DOHH2 (cell line): Measurements from ENCODE around the gene BOK.

Experiments
- EZH2phosphoT487 ChIP-seq: fragments of 200-600 bp; sonication (generic); IDR thresholded peaks from 2 replicates; pipeline ENCODE4 v1.6.1; 2017; ENCODE audit warnings: borderline replicate concordance, mild to moderate bottlenecking, antibody characterized with exemption, low read length, moderate library complexity, mixed read lengths
- TF ChIP-seq, protein P1 (sequence below): fragments of 200-600 bp; sonication (generic); IDR thresholded peaks from one replicate; pipeline ENCODE4 v1.5.1; 2014; ENCODE audit warnings: antibody characterized with exemption, mild to moderate bottlenecking, low read depth, low read length; ENCODE audit not compliant: poor library complexity, severe bottlenecking

- TF ChIP-seq, protein P1, sequence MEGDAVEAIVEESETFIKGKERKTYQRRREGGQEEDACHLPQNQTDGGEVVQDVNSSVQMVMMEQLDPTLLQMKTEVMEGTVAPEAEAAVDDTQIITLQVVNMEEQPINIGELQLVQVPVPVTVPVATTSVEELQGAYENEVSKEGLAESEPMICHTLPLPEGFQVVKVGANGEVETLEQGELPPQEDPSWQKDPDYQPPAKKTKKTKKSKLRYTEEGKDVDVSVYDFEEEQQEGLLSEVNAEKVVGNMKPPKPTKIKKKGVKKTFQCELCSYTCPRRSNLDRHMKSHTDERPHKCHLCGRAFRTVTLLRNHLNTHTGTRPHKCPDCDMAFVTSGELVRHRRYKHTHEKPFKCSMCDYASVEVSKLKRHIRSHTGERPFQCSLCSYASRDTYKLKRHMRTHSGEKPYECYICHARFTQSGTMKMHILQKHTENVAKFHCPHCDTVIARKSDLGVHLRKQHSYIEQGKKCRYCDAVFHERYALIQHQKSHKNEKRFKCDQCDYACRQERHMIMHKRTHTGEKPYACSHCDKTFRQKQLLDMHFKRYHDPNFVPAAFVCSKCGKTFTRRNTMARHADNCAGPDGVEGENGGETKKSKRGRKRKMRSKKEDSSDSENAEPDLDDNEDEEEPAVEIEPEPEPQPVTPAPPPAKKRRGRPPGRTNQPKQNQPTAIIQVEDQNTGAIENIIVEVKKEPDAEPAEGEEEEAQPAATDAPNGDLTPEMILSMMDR: no peak
- TF ChIP-seq EZH2phosphoT487: no peak
These were observed 54.7 kb downstream of the BOK start for GRCh38 chr2:241613017-241613780.
